Smooth muscle cell (in vitro differentiated cells): ENCODE data around the gene HLF. TPM values are rescaled to one million over a fixed set of nuclear protein-coding genes. Genes with fewer than 3 reads are reported as not detected.

ENCODE experiments used
- DNase-seq: peaks from one replicate; lab custom pipeline; 2025; ENCODE audit not compliant: unreplicated experiment; lab: John Stamatoyannopoulos, UW
- H2AFZ ChIP-seq: fragments of 200-600 bp; sonication (generic); 2 replicates; pipeline ENCODE4 v1.6.0; 2016; ENCODE audit warnings: antibody characterized with exemption, low read depth, mild to moderate bottlenecking
- H3F3A ChIP-seq: fragments of 200-600 bp; sonication (generic); 2 replicates; pipeline ENCODE4 v1.6.0; 2017; ENCODE audit warnings: antibody characterized with exemption, low read depth
- H3K27ac ChIP-seq: fragments of 200-600 bp; sonication (generic); 2 replicates; pipeline ENCODE4 v1.5.1; 2016; ENCODE audit warnings: low read depth, mild to moderate bottlenecking
- H3K27me3 ChIP-seq: fragments of 200-600 bp; sonication (generic); 2 replicates; pipeline ENCODE4 v1.6.1; 2016; ENCODE audit warnings: low read depth, mild to moderate bottlenecking
- H3K36me3 ChIP-seq: fragments of 200-600 bp; sonication (generic); 2 replicates; pipeline ENCODE4 v1.5.1; 2016; ENCODE audit warnings: low read depth
- H3K4me1 ChIP-seq: fragments of 200-600 bp; sonication (generic); 2 replicates; pipeline ENCODE4 v1.5.1; 2016; ENCODE audit warnings: low read depth
- H3K4me2 ChIP-seq: fragments of 200-600 bp; sonication (generic); 2 replicates; pipeline ENCODE4 v1.6.0; 2016; ENCODE audit warnings: mild to moderate bottlenecking
- H3K4me3 ChIP-seq: fragments of 200-600 bp; sonication (generic); 2 replicates; pipeline ENCODE4 v1.5.1; 2016; ENCODE audit warnings: mild to moderate bottlenecking
- H3K79me2 ChIP-seq: fragments of 200-600 bp; sonication (generic); 2 replicates; pipeline ENCODE4 v1.6.0; 2016; ENCODE audit warnings: low read depth, mild to moderate bottlenecking
- H3K9ac ChIP-seq: fragments of 200-600 bp; sonication (generic); 2 replicates; pipeline ENCODE4 v1.6.0; 2016; ENCODE audit warnings: low read depth
- H3K9me3 ChIP-seq: fragments of 200-600 bp; sonication (generic); replicated peaks from 2 replicates; pipeline ENCODE4 v1.5.1; 2016; ENCODE audit warnings: low read depth
- H4K20me1 ChIP-seq: fragments of 200-600 bp; sonication (generic); 2 replicates; pipeline ENCODE4 v1.6.0; 2016; ENCODE audit warnings: low read depth
- CTCF ChIP-seq: fragments of 200-600 bp; sonication (generic); IDR thresholded peaks from 2 replicates; pipeline ENCODE4 v1.5.1; 2017; ENCODE audit warnings: borderline replicate concordance, mild to moderate bottlenecking, antibody characterized with exemption; ENCODE audit not compliant: insufficient read depth, poor library complexity, severe bottlenecking
- WGBS: methylation state at CpG from one replicate; pipeline ENCODE4 v1.1.7; 2016; ENCODE audit warnings: low lambda C conversion rate; 5-methylcytosine and 5-hydroxymethylcytosine counted together
- polyA plus RNA-seq: library from polyadenylated mRNA; unstranded; fragments of >200 nt; fragmentation: Nextera tagmentation; extraction: Ambion mirVana; gene quantifications from 2 replicates; pipeline ENCODE4 v1.2.1, GENCODE V29; 2016
- total RNA-seq: library from RNA; depleted of rRNA; stranded (reverse); fragments of >200 nt; gene quantifications from 2 replicates; pipeline ENCODE4 v1.2.3, GENCODE V29; 2014

HLF gene
- total and polyA plus RNA-seq, 2 experiments from 2014 or later: 0.19 TPM; not detected in 1

- no peak overlapping the region for H3K9ac ChIP-seq
- 86% methylated on average over 7 of the region's 7 CpGs for WGBS
These were observed 47.1 kb downstream of the HLF start for GRCh38 chr17:55311767-55312375.

DNA sequence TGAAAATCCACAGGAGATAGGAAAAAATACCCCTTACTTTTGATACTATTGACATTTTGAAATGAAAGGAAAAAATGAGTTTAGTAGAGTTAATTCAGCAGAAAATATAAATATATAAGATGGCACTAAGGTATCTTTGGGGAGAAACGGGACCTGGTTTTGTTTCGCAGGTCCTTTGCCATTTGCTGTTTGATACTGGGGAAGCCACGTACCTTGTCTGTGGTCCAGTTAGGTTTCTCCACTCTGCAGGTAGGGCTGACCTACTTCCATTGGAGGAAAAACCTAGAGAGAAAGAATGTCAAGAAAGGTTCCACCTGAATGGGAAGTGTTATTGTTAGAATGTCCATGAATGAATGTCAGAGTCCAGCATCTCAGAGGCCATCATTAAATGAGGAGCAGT is 48.1 kb downstream of the HLF start:
- Histone ChIP-seq H3K9me3 (no peaks in the 10 kb centered on the region), H3K27me3 (no peaks in the 10 kb centered on the region), H3K4me3 (no peak overlapping the region), H2AFZ (no peak overlapping the region), H3F3A (no peaks in the 10 kb centered on the region), H3K4me1 (no peaks in the 10 kb centered on the region), H4K20me1 (no peaks in the 10 kb centered on the region), H3K36me3 (no peaks in the 10 kb centered on the region), H3K27ac (no peak overlapping the region), H3K4me2 (no peak overlapping the region), H3K9ac (no peak overlapping the region), H3K79me2 (no peaks in the 10 kb centered on the region)
- TF ChIP-seq CTCF: no peak
- no peak for DNase-seq
- 98% methylated on average over 3 of the region's 3 CpGs for WGBS

More at GRCh38 chr17:55311767-55312375, 47.1 kb downstream of the HLF start:
- no peak for TF ChIP-seq CTCF
- Histone ChIP-seq H3K36me3 (no peaks in the 10 kb centered on the region), H3K9me3 (no peaks in the 10 kb centered on the region), H3K4me2 (no peak overlapping the region), H3K27ac (no peak overlapping the region), H2AFZ (no peak overlapping the region), H3K4me3 (no peak overlapping the region), H3F3A (no peaks in the 10 kb centered on the region), H3K79me2 (no peaks in the 10 kb centered on the region), H3K27me3 (no peaks in the 10 kb centered on the region), H3K4me1 (no peaks in the 10 kb centered on the region), H4K20me1 (no peaks in the 10 kb centered on the region)
- no peak for DNase-seq

DNA sequence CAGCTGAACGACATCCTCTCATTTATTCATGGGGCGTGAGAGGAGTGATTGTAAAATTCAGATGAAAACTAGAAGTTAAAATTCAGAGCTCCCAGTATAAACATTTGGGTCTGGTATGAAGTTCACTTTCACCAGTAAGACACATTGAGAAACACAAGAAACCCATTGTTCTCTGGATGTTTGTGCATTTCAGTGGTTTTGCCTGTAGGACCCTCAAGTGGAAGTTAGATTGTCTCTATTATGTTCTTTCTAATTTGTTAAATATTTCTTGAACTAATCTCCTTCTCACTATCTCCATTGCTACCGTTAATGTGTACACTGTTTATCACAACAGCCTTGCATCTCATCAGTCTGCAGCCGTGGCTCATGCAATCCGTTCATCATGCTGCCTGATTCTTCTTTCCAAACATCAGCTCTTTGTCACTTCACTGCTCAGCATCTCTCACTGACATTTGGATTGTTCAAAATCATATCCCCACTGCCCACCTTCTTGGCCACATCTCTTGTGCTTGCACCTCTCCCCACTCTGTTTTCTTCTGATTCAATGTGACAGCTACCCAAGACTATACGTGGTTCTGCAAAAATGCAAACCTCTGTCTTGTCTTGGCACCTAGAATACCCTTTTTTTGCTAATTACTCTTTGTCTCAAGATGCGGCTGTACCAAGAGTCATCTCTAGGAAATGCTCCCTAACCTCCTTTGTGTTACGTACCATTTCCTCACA is 49.5 kb downstream of the HLF start:
- TF ChIP-seq CTCF: no peak
- H4K20me1 ChIP-seq: no peaks in the 10 kb centered on the region
- no peak overlapping the region for H3K4me3 ChIP-seq
- no peaks in the 10 kb centered on the region for H3K36me3 ChIP-seq
- H3K27ac ChIP-seq: no peak overlapping the region
- 82% methylated on average over 8 of the region's 8 CpGs for WGBS
- no peaks in the 10 kb centered on the region for H3K9me3 ChIP-seq
- H3K79me2 ChIP-seq: no peaks in the 10 kb centered on the region
- H3F3A ChIP-seq: no peaks in the 10 kb centered on the region
- no peaks in the 10 kb centered on the region for H3K4me1 ChIP-seq
- H2AFZ ChIP-seq: no peak overlapping the region
- DNase-seq: no peak
- no peak overlapping the region for H3K4me2 ChIP-seq
- no peaks in the 10 kb centered on the region for H3K27me3 ChIP-seq
- no peak overlapping the region for H3K9ac ChIP-seq
